HG03196 (cell line): ENCODE results near the gene TEN1.

Experiments
- ATAC-seq: cut with Tn5 transposase; IDR thresholded peaks from one replicate; pipeline ENCODE4 v1.9.1; 2021; ENCODE audit not compliant: unreplicated experiment

Gene TEN1

DNA sequence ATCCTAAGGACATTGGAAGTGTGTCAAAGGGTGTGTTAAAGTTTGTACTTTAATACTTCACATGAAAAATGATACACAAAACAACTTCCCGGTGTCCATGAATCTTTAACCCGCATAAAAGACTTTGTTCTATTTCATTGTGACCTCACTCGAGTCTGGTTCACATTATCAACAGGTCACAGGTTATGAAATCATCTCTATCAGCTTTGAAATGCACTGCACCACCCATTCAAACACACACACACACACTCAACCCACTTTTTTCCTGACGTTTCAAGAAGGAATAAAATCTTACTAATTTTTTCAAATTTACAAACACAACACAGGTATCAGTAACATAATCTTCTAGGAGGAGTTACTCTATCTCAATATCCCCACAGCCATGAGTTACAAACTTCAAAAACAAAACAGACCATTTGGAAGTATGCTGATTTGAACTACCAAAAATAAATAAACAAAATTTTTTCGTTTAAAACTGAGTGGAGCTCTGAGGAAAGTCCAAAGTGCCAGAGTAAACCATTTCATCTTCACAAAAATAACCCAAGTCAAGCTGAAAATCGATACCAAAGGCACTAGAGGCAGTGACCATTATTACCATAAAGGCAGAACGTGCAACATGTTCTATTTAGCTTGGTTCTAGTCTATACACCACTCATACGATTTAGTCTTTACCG lies 2.7 kb upstream of the TEN1 start:
- ATAC-seq: no peak

DNA sequence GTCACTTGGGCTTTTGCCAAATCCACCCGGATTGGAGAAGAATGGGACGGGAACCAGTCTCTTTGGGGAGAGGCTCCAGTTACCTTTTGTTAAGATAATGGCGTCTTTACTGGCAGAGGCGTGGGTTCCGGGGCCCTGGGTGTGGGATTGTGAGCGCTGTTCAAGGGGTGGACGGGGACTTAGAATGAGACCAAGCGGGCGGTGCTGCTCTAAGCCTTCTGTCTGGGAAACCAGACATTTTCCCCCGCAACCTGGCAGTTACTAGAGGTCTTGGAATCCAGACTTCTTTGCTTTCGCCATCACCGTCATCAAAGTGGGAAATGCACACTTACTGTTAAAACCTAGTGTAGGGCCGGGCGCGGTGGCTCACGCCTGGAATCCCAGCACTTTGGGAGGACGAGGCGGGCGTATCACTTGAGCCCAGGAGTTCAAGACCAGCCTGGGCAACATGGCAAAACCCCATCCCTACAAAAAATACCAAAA lies 706 bp downstream of the TEN1 start:
- ATAC-seq: no peak

DNA sequence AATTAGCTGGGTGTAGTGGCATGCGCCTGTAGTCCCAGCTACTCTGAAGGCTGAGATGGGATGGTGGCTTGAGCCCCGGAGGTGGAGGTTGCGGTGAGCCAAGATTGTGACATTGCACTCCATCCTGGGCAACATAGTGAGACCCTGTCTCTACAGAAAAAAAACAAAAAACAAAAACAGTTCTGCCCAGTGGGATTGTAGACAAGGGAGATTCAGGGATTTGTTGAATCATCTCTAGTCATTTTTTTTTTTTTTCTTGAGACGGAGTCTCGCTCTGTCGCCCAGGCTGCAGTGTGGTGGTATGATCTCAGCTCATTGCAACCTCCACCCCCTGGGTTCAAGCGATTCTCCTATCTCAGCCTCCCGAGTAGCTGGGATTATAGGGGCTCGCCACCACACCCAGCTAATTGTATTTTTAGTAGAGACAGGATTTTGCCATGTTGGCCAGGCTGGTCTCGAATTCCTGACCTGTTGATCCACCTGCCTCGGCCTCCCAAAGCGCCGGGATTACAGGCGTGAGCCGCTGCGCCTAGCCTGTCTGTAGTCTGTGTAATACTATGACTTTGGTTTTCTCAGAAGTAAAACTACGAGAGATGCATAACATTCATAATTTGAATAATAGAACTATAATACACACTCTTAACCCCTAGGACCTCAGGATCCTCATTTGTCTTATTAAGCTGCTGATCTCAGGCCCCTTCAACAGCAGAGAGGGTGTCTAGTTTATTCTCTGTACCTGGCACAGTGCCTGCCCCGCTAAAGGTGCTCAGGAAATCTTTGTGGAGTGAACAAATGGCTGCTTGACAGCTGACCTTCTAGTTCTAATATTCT lies 1.4 kb downstream of the TEN1 start:
- no peak for ATAC-seq

DNA sequence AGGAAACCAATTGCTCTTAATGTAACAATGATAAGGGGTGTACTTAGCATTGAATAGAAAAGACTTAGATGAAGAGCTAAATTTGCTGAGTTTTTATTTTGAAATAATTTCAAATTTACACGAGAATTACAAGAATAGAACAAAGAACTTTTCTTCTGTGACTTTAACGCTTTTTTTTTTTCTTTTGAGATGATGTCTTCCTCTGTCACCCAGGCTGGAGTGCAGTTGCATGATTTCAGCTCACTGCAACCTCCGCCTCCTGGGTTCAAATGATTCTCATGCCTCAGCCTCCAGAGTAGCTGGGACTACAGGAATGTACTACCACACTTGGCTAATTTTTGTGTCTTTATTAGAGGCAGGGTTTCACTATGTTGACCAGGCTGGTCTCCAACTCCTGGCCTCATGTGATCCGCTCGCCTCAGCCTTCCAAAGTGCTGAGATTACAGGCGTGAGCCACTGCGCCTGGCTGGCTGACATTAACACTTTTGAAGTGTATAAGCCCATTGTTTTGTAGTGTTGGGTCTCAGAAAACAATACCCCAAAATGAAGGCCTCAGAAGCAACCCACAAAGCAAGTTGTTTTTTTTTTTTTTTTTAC lies 2.1 kb downstream of the TEN1 start:
- no peak for ATAC-seq

DNA sequence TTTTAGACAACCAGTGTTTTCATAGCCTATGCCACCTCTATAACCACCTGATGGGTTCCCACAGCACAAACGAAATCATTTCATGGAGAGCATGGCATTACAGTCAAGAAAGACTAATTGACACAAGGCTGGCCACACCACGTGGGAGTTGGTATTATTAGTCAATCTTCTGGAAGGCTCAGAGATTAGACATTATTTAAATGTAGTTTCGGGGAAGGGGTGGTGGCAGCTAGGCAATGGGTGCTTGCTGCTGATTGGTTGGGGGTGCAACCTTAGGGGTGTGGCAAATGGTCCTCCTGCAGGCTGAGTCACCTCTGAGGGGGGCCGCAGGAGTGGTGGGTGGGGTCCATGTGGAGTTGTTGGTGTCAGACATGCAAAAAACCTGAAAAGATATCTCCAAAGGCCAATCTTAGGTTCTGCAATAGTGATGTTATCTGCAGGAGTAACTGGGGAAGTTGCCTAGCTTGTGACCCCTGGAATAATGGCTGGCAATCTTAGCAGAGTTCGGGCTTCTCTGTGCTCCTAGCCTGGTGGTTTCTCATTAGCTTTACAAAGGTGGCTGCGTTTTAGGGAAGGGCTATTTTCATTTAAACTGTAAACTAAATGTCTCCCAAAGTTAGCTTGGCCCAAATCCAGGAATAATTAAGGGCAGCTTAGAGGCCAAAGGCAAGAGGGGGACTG lies 4.6 kb downstream of the TEN1 start:
- ATAC-seq: no peak

DNA sequence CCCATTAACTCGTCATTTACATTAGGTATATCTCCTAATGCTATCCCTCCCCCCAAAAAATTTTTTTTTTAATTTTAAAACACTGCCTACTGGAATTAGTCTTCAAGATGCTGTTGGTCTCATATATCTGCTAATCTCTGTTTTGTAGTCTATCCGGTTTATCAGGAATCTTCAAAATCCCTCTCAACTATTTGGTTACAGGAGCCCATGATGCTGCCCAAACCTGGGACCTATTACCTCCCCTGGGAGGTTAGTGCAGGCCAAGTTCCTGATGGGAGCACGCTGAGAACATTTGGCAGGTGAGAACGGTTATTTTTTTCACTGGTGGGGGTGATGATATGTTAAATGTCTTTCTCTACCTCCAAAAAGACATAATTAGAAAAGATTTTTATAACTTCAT lies 6.9 kb downstream of the TEN1 start:
- no peak for ATAC-seq

DNA sequence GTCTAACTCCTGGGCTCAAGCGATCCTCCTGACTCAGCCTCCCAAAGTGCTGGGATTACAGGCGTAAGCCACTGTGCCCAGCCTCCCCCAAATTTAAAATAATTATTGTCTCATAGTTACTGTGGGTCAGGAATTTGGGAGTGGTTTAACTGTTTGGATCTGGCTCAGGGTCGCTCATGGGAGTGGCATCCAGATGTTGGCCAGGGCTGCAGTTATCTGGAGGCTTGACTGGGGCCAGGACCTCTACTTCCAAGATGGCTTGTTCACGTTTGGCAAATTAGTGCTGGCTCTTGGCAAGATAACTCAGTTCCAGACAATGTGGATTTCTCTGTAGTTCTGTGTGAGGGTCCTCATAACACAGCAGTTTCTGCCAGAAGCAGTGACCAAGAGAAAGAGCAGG lies 8.0 kb downstream of the TEN1 start:
- ATAC-seq: no peak

DNA sequence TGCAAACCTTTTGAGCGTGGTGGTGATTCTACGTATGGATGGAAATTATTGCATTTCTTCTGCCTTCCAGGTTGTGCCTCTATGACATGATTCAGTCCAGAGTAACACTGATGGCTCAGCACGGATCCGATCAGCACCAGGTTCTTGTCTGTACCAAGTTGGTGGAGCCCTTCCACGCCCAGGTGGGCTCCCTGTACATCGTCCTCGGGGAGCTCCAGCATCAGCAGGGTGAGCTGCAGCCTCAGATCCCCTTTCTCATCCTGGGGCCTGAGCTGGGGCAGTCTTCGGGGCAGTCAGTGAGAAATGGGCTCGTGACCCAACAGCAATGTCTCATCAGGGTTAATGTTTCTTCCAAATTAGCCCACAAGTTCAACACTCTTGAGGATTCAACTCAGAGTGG lies 12.4 kb downstream of the TEN1 start:
- ATAC-seq: no peak

DNA sequence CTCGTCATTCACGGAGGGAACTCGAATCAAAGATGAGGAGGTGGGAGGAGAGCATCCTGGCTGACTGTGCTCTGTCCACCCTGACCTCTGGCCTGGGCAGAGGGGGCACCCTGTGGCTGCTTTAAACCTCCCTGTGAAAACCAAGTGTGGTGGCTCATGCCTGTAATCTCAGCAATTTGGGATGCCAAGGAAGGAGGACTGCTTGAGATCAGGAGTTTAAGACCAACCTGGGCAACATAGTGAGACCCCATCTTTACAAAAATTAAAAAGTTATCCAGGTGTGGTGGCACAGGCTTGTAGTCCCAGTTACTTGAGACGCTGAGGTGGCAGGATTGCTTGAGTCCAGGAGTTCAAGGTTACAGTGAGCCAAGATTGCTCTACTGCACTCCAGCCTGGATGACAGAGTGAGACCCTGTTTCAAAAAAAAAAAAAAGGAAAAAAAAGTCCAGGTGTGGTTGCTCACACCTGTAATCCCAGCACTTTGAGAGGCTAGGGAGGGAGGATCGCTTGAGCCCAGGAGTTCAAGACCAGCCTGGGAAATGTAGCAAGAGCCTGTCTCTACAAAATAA lies 15.8 kb downstream of the TEN1 start:
- ATAC-seq: no peak

DNA sequence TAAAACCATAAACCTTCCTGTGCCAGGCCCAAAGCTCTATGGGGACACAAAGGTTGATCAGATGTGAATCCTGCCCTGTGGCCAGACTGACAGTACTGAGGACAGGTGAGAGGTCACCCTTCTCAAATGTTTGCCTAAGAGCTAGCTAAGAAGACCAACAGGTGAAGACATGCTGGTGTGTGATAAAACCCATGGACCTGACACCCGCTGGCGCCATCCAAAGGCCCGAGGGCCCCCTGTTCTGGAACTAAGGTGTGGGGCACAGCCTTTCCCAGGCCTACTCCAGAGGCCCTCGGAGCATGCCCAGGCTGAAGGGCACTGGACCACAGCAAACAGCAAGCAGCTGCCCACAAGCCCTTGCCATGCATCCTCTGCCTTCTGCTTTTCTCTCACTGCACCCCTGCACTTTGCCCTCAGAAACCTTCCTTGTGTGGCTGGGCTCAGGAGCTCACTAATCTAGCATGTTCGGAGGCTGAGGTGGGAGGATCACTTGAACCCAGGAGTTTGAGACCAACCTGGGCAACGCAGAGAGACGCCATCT lies 16.4 kb downstream of the TEN1 start:
- no peak for ATAC-seq

DNA sequence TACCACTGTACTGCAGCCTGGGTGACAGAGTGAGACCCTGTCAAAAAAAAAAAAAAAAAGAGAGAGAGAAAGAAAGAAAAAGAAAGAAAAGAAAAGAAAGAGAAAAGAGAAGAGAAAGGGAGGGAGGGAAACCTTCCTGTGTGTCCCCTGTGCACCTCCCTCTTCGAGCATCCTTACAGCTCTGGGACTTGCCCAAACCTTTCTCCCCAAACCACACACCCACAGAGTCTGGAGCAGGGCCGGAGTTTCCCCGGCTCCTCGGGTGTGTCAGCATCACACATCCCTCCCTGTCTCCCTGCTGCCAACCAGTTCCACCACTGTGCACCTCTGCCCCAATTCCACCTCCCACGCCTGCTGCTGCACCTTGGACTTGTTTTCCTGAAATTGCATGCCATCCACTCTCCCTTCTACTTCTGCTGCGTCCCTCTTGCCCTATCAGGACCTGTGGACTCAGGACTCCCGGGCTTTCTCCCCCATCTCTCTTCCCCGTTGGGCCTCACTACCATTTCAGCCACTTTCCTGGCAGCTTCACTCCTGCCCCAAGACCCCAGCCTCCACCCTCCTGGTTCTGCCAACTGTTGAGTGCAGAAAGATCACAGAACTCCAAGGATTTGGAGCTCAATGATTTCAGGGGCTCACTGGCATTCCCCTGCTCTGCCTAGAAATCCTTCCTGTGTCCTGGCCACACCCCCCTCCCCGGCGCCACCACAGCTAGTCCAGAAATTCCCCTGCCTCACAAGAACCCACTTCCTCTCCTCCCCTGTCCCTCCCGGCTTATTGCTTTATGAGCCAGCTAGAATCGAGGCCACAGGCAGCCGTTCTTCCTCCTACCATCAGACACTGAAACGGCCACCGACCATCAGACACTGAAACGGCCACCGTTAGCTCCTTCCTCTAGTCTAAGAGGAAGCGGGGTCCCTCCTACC lies 17.9 kb downstream of the TEN1 start:
- no peak for ATAC-seq

DNA sequence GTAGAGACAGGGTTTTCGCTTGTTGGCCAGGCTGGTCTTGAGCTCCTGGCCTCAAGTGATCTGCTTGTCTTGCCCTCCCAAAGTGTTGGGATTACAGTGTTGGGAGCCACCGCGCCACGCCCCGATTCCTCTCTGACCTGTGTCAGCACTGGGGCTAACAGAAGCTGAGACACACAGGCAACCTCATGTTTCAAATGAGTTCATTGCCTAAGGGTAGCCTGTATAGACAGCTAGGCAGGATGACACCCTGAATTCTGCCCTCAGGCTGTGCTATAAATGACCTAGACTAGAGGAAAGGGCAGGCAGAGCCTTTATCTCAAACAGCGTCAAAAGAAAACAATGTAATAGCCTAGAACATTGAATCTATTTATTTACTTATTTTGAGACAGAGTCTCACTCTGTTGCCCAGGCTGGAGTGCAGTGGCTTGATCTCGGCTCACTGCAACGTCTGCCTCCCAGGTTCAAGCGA lies 19.3 kb downstream of the TEN1 start:
- ATAC-seq: no peak

DNA sequence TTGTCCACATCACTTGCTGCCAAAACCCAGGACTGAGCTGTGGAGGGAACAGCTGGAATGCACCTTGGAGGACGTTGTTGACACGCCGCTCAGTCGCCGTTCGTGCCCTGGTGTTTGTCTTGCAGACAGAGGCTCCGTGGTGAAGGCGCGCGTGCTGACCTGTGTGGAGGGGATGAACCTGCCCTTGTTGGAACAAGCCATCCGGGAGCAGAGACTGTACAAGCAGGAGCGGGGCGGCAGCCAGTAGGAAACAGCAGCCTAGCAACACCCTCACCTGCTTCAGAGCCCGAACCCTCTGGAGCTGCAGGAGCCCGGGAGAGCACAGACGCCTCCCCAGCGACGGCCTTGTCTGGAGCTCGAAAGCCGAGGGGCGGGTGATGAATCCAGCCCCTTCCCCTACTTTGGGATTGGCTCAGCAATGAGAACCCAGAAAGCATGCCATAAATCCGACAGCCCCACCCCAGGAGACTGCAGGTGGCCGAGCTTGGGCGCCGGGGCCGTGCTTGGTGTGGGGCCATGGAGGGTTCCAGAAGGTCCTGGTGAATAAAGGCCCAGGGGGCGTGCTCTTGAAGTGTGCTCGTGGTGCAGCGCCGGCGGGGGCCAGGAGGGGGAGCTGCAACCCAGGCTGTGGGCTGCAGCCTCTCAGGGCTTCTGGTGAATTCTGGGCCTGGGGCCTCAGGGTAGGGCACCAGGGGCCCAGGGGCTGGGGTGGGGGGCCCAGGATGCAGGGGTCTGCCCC lies 21.1 kb downstream of the TEN1 start:
- no peak for ATAC-seq

DNA sequence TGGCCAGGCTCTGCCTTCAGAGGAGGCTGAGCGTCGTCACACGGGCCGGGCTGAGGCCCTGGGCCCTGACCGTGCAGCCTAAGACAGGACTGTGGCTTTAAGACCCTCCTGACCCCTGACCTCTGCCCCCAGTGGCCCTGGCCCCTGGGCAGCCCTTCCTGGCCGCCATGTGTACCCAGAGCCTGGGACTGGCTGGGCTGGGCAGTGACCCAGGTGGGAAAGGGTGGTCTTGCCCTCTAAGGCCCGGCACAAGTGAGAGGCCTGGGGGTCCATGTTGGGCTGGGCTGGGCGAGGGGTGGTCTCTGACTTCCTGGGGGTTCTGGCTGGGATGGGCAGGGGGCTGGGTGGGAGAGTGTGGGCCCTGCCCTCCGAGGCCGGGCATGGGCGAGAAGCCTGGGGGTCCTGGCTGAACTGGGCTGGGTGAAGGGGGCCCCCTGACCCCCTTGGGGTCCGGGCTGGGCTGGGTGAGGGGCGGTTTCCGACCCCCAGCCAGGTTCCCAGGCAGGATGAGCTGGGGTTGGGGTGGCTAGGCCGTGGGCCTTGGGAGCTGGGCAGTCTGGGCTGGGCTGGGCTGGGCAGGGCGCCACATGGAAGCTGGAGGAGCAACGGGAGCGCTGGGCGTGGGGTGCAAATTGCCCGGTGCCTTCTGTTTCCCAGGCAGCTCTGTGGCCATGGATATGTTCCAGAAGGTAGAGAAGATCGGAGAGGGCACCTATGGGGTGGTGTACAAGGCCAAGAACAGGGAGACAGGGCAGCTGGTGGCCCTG lies 21.9 kb downstream of the TEN1 start, which contains the start of gene CDK3:
Gene CDK3, plus strand, starts transcription at position 101 of the 767 bp plus-strand sequence. Its CDS starts 571 bp downstream, at position 672.
- no peak for ATAC-seq

DNA sequence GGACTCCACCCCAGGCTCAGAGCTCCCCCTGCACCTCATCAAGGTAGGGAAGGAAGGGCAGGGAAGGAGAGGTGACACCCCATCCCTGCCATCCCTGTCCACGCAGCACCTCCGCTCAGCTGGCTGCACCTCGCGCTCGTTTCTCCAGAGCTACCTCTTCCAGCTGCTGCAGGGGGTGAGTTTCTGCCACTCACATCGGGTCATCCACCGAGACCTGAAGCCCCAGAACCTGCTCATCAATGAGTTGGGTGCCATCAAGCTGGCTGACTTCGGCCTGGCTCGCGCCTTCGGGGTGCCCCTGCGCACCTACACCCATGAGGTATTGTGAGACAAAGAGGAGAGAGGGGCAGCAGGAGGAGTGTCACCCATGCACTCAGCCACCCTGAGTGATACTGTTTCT lies 23.1 kb downstream of the TEN1 start:
- ATAC-seq: no peak

DNA sequence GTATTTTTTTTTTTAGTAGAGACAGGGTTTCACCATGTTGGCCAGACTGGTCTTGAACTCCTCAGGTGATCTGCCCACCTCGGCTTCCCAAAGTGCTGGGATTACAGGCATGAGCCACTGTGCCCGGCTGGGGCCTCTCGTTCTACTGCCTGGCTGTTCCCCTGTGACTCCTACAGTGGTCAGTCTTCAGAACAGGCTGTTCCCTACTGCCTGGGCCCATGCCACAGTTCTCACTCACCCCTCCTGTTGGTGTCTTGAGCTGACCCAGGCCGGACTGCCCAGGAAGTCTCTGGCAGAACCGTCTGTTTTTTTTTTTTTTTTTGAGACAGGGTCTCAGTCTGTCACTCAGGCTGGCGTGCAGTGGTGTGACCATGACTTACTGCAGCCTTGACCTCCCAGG lies 24.9 kb downstream of the TEN1 start:
- ATAC-seq: no peak

DNA sequence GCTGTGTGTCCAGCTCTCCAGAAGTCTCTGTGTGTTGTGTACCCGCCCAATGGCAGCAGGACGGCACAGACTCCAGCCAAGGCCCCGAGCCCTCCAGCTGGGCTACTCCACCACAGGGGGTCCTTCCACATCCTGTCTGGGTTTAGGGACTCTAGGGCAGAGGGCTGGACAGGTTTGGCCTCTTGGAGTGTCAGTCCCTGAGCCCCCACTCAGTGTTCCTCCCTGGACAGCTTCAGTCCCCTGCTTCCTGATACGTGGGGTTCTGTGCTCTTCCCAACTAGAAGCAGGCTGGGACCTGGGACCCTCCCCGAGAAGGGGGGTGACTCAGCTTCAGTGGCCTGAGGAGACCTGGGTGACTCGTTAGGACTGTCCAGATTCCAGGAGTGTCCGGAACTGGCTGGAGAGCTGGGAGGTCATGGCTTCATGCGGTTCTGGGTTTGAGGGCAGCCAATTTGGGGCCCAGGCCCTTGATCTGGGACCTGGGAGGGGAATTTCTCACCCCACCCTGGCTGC lies 25.8 kb downstream of the TEN1 start:
- ATAC-seq: no peak
